GM19035 (cell line): Measurements from ENCODE around the gene TXK.

Experiments used
- ATAC-seq: cut with Tn5 transposase; IDR thresholded peaks from one replicate; pipeline ENCODE4 v1.9.1; 2021; ENCODE audit not compliant: unreplicated experiment

The TXK gene

DNA sequence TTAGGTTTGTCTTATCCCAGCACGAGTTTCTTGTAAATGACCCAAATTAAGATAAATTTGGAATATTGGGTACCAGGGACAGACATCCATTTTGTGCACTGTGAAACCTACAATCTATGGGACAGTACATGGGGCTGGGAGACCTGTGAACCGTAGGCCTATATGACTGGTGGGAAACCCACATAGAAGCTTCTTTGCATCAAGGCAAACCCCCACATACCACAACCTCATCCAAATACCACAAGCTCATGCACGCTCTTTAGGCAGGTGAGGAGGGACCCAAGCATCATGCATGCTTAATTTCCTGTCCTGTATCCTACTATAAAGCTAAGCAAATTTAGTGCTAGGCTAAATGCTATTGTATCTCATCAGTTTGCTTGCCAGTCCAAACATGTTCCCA lies 69.7 kb downstream of the TXK start:
- ATAC-seq: peak; percentile 53

DNA sequence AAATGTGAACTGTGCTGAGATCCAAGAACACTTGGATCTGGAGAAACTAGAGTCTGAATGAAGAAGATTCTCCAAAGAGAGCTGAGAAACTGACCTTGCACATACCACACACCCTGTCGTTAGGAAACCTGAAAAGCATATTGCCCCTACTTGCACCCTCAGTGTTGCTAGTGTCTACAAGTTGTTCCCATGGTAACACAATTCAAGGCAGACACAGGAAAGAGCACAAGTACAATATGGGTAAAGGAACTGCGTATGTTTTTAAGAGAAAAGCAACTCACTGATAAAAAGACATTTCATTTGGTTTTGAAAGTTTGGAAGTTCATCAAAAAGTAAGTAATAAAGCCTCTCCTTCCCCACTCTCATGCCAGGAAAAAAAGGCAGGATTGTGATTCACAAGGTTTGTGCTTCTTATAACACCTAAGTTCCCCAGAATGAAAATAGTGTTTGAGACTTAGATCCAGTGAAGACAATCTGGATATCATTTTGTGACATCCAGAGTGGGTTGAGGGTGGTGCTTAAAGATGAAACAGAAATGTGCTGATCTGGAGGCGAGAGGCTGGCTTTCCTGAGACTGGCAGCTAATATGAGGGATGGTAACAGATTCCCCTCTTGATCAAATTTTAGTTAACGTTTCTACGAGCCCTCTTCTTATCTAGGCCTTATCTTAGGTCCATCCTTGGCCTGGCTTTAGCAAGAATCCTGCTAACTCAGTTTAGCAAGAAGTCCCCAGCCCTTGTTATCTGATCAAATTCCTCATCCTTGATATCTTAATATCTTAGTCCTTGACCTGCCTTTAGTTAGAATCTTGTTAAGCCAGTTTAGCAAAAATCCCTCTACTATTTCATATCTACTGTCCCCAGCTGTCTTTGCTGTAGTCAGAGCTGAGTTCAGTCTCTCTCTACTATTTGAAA lies 75.2 kb downstream of the TXK start:
- ATAC-seq: no peak

DNA sequence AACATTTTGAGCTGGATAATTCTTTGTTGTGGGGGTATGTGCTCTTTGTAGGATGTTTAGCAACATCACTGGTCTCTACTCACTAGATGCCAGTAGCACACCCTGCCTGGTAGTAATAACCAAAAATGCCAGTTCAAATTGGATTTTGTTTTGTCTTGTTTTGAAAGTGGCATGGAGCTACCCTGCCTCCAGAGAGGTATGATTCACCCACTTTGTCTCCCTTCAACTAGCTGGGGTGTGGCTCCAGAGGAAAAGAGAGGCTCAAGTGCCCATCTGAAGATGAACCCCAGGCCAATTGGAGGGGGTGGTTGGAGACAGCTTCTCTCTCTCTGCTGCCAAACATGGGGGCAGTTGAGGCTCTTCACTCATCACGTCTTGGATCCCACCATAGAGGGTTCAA lies 83.0 kb downstream of the TXK start:
- no peak for ATAC-seq

DNA sequence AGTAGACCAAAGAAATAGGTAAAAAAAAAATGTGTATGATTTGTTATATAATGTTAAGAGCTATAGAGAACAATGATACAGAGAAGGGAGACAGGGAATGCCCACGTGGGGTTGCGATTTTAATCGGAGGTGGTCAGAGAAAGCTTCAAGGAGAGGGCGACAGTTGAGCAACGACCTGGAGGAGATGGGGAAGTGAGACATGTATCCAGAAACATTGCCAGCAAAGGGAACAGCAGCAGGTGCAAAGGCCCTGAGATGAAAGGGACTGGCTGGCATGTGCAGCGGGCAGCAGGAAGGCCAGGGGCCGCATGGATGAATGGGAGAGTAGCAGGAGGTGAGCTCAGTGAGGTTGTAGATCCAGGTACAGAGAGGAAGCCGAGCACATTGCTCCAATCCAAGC lies 84.6 kb downstream of the TXK start:
- no peak for ATAC-seq

DNA sequence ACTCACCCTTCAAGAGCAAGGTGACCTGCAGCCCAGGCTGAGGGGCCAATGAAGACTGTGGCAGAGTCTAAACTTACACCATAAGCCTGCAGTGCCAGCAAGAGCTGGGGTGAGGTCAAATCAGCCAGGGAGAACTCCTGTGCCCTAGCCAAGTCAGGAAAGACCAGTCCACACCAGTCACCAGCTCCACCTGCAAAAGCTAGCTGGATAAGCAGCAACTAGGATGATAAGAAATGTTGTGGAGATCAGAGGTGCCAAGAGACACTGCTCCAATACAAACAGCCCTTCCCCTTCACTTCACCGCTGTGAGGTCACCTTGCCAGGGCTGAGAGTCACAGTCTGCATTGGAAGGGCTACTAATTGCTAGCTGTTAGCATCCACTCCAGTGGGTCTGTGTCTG lies 86.2 kb downstream of the TXK start:
- ATAC-seq: peak; percentile 9

DNA sequence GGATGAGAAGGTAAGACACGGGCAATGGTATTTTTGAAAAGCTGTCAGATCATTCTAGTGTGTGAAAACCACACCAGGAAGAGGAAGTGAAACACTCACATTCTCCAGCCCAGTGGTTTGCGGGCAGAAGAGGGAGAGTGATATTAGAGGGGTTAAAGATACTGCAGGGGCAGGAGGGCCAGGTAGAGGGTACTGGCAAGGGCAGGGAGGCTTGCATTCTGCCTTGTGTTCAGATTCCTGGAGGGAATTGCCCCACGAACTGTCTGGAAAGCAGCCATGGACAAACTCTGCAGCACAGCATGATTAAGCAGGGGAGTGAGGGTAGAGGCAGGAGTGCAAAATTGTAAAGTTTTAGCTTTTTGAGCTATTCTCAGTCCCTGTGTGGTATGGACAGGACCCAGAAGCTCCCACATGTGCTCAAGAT lies 86.6 kb downstream of the TXK start:
- peak; percentile 100 for ATAC-seq

DNA sequence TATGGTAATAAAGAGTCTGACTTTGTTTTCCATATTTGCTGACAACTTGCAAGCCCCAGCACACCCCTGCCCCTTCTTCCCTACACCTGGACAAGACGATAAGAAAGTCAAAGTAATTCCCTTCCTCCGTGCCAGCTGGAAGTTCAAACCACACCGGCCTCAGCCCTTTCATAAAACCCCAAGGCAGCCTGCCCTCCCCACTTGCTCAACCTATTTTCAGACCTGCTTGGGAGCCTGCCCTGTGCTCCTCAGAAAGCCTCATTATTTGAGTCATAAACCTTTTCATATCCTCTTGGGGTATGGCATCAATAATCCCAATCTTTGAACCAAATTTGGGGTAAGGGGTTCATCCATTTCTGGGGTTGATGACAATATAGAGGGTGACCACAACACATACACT lies 88.0 kb downstream of the TXK start:
- ATAC-seq: no peak

DNA sequence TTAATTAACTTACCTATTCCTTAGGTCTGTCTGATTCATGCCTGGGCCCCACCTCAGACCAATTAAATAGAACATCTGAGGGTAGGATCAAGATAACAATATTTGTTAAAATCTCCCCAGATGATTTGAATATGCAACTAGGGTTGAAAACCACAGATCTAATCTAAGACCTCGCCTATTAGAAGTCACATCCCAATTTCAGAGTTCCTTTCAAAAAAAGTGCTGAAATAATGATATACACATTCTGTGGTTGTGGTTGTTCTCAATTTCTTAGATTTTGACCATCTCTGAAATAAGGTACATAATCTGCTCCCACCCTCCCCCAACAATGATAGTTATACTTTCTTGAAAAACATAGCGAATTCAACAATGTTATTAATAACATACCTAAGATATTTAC lies 89.8 kb downstream of the TXK start:
- no peak for ATAC-seq

DNA sequence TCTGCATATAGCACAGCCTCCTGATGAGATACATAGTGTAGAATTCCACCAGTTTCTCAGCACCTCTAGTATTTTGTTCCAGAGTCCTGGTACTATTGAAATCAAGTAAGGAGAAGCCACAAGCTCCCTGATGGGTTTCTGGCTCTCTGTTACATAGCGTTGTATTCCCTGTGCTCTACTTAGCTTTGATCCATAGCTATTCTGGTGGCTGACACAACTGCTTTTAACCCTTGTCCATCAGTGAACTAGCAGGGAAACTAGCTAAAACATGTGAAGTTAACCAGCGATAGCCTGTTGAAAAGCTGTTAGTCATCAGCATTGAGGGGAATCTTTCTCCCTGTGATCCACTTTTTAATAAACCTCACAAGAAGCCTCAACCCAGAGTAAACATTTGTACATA lies 90.5 kb downstream of the TXK start:
- no peak for ATAC-seq

DNA sequence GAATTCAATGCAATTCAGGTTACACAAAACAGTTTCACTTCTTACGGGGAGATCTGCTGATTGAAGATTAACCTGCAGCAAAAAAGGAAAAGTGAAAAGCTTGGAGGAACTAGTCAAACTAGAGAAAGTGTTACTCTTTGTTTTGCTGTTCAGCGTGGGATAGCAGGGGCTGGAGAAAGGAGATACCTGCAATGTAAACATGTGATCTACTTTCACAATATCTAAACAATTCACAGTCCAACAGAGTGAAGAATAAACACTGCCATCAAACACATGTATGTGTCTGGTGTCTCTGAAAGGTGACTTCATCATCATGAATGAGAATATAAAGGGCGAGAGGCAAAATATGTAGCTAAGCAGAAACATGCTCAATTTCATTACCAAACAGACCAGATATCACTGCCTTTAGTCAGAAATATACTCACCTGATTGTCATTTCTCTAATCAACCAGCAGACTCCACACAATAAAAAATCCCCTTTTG lies 91.0 kb downstream of the TXK start:
- ATAC-seq: no peak

DNA sequence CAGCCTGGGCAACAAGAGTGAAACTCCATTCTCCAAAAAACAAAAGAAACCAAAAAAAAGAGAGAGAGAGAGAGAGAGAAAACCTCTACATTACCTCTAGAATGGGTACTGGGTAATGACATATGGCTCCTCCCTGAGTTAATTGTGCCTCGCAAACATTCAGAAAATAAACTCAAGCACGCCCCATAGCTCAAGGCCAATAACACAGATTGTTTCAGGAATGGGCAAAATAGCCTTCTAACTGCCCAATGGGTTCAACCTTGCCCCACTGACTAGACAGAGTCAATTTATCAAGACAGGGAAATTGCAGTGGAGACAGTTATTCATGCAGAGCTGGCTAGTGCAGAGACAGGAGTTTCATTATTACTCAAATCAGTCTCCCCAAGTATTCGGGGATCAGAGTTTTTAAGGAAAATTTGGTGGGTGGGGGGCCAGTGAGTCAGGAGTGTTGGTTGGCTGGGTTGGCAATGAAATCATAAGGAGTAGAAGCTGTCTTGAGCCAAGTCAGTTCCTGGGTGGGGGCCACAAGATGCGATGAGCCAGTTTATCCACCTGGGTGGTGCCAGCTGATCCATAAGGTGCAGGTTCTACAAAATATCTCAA lies 92.4 kb downstream of the TXK start:
- ATAC-seq: no peak

DNA sequence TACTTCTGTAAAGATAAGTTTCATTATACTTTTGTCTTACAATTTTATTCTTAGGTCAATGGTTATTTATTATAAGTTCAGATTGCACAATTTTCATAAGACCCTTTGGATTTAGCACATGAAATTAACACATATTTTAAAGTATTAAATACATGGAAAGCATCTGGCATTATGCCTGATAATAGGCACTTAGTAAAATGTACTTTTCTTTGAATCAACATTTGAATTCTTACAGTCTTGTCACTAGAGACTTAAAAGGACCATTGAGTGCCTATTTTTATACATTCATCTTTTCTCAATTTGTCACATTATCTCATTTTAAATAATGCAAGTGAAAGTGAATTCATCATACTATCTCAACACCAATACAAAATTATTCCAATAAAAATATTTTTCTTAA lies 94.5 kb downstream of the TXK start:
- no peak for ATAC-seq

DNA sequence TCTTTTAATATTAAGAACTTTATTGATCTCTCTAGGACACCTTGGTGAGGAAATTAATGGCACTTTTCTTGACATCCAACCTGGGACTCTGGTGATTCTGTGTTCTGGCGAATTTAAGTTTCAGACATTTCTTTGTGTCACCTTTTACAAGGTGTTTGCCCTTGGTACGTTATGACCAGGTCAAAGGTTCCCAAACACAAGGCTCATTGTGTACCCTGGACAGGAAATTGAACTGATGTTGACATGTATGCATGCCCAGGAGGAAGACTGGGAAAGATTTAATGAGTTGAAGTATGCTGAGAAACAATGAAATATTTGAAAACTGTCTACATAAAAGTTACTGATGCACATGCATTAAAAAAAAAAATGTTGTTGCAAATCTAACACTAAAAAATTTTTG lies 95.4 kb downstream of the TXK start:
- no peak for ATAC-seq

DNA sequence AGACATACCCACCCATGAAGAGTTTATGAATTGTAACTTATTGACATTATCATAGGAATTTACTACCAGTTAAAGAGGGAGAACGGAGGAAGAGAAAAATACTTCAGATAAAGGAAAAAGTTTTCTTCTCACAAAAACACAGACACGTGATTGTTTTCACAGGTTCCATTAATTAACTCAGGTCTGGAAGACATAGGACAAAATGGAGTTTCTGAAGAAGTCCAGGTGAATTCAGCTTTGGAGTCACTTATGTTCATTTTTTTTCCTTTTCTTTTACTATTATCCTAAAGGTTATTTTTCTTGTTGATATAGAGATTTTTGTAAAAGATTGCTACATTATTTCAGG lies 97.0 kb downstream of the TXK start:
- no peak for ATAC-seq

DNA sequence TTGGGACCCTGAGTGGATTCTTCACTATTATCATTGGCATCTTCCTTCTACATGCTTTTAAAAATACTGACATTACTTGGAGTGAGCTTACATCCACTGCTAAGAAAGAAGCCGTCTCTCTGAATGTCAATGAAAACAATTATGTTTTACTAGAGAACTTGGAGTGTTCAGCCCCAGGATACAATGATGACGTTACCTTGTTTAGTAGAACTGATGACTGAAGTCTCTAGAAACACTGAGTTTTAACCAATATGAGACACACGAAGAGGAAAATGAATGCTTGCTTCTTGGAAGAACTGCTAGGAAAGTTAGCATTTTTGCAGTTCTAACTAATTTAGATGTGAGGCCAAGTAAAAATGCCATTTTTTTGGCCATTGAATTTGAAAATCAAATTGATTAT lies 98.1 kb downstream of the TXK start:
- no peak for ATAC-seq

DNA sequence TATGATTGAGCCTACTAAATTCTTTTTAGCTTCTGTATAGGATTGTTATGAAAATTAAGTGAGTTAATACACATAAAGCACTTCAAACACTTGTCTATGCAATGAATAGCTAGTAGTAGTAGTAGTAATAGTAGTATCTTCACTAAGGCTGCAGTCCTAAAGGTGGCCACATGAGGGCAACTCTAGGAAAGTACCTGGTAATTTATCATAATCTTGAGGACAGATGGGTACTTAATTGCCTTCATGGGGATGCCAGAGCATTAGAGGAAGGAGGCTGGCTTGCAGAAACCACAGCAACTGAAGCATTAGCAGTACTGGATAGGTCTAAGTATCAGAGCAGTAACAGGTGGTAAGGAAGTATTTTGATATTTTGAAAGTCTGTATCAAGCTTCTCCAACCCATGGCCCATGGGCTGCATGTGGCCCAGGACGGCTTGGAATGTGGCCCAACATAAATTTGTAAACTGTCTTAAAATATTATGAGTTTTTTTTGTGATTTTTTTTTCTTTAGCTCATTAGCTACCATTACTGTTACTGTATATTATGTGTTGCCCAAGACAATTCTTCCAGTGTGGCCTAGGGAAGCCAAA lies 100.1 kb downstream of the TXK start:
- peak; percentile 42 for ATAC-seq

DNA sequence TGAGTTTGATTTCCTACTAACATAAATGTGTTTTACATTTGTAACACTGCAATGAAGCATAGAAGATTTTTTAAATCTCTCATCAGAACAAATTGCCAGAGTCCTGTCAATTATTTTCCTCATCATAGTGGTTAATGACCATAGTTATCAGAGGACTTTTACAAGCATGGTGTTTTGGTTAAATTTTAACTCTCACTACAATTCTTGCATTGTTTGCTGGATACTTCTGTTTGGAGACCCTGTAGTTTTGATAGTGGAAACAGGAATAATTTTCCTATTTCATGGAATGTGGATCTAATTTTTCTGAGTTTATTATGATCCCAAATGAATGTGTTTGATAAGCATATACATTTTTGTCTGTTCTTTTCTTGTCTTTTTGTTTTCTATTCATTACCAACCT lies 100.6 kb downstream of the TXK start:
- no peak for ATAC-seq

DNA sequence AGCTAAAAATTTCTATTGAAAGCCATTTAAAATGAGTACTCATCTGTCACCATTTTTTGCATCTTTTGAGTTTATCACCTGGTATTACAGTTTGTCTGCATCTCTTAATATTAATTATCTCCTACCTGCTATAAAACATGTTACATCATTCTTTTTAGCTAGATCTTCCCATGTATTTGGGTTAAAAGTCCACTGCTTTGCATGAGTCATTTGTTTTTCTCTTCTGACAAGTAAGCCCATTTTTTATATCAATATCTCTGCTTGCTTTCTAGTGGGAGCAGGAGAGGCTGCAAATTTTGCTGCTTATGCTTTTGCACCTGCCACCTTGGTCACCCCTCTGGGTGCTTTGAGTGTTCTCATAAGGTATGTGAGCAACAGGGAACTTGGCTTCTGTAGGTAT lies 101.3 kb downstream of the TXK start:
- ATAC-seq: no peak

DNA sequence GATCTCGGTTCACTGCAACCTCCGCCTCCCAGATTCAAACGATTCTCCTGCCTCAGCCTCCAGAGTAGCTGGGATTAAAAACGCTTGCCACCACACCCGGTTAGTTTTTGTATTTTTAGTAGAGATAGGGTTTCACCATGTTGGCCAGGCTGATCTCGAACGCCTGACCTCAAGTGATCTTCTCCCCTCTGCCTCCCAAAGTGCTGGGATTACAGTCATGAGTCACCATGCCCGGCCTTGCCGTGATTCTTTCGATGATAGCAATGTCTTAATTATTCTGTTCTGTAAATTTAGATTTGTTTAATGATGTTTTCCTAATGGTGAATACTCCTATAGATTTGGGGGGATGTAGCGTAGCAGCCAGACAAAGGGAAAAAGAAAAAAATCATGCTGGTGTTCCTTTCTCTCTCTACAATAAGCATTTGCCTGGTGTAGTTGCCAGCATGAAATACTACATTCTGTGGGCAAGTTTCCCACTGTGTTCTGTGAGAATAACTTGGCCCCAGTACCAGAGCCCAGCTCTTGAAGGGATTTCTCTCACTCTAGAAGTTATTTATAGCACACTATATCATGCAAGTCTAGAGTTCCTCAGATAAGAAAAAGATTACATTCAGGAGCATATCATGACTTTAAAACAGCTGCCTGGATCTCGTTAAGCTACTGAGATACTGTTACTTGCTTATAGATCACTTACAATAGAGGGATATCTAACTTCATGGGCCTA lies 102.1 kb downstream of the TXK start:
- no peak for ATAC-seq

DNA sequence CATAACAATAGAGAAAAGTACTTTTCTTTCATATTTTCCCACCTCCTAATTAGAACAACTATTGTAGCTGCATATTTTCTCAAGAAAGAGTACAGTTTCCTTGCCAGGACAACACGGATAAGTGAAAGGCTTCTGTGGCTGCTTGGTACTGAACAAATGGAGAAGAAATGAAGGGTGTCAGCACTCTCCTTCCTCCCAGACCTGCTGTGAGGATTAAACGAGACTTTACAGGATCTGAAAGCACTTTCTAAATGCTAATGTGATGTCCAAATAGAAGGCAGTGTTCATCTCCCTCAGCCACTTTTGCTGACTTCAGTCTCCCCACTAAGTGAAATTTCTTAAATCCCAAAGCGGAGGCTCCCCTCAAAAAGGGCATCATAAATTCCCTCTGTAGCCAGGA lies 103.6 kb downstream of the TXK start:
- no peak for ATAC-seq

DNA sequence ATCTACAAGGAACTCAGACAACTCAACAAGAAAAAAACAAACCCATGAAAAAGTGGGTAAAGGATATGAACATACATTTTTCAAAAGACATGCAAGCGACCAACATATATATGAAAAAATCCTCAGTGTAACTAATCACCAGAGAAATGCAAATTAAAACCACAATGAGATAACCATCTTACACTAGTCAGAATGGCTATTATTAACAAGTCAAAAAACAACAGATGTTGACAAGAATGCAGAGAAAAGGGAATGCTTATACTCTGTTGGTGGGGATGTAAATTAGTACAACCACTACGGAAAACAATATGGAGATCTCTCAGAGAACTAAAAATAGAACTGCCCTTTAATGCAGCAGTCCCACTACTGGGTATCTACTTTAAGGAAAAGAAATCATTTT lies 105.4 kb downstream of the TXK start:
- ATAC-seq: peak; percentile 69

DNA sequence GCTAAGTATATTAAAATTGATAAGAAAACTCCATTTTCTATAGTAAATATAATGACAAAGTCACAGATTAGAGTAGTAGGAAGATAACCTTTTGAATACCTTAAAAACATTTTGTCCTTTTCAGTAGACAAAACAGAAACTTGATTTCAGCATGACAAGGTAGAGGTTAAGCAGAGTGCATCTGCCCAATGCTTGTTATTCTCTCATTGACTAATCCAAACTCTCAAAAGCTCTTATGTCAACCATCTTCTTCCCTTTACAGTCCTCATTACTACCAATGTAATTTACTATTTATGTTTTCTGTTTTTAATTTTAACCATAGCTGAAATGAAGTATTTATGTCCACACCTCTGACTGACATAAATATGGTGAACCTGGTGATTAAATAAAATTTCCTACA lies 106.4 kb downstream of the TXK start:
- ATAC-seq: peak; percentile 66
